Vagina (tissue), 2 donors: ENCODE results near the gene FRY. TPM values are rescaled to one million over a fixed set of nuclear protein-coding genes. Genes with fewer than 3 reads are reported as not detected.
A peak's percentile ranks its signal among the peaks of the same experiment; 100 is the strongest.

Experiments used
- DNase-seq, 2 donors: peaks; one replicate each; pipeline ENCODE4 v3.0.0-alpha.2; 2017; ENCODE audit errors: extremely low spot score in 2 of 2
- H3K27ac ChIP-seq: fragments of 200-600 bp; sonication (generic); one replicate; pipeline ENCODE4 v1.5.1; 2019
- H3K27me3 ChIP-seq: fragments of 200-600 bp; sonication (generic); one replicate; pipeline ENCODE4 v1.5.1; 2019
- H3K36me3 ChIP-seq, 2 donors: fragments of 200-600 bp; sonication (generic); one replicate each; pipeline ENCODE4 v1.5.1; 2017 to 2019
- H3K4me1 ChIP-seq: fragments of 200-600 bp; sonication (generic); one replicate; pipeline ENCODE4 v1.5.1; 2019
- H3K4me3 ChIP-seq, 2 donors: fragments of 200-600 bp; sonication (generic); 1 replicate in 1 of 2; 2 replicates in 1 of 2; pipeline ENCODE4 v1.5.1; 2016 to 2019
- H3K9me3 ChIP-seq: fragments of 200-600 bp; sonication (generic); one replicate; pipeline ENCODE4 v1.5.1; 2019
- CTCF ChIP-seq, 3 experiments: fragments of 450-650 bp in 2 of 3; fragments of 200-600 bp in 1 of 3; sonication (generic) in 1 of 3; IDR thresholded peaks; one replicate each; pipeline ENCODE4 v1.5.1; 2017 to 2019; ENCODE audit warnings: antibody characterized with exemption in 3 of 3, mild to moderate bottlenecking in 2 of 3, moderate library complexity in 2 of 3
- POLR2A ChIP-seq, 2 donors: fragments of 450-650 bp; IDR thresholded peaks; one replicate each; pipeline ENCODE4 v1.6.1; 2017; ENCODE audit warnings: antibody characterized with exemption in 2 of 2, mild to moderate bottlenecking in 2 of 2, moderate library complexity in 2 of 2
- POLR2AphosphoS5 ChIP-seq, 2 donors: sonication (generic); formaldehyde crosslinking; IDR thresholded peaks; one replicate each; pipeline ENCODE4 v1.9.0; 2017; ENCODE audit warnings: antibody characterized with exemption in 2 of 2, mild to moderate bottlenecking in 2 of 2, low read depth in 1 of 2; ENCODE audit not compliant: insufficient read depth in 1 of 2
- intact Hi-C: fragments of 100-400 bp; cut with DNase I; formaldehyde crosslinking; loops from one replicate; pipeline ENCODE4 v1.15.1; 2023
- total RNA-seq: library from RNA; depleted of rRNA; stranded (reverse); fragments of >200 nt; gene quantifications from one replicate; pipeline ENCODE4 v1.2.3, GENCODE V29; 2016

FRY gene
- total RNA-seq, 1 donor from 2014 or later, result 11.0 TPM

GRCh38 chr13:32042551-32042950 is 11.0 kb downstream of the FRY start:
- H3K36me3 ChIP-seq, result no peaks in the 10 kb centered on the region
- DNase-seq, result no peak
- no peak overlapping the region for H3K4me3 ChIP-seq
- no peak overlapping the region for H3K27ac ChIP-seq
- peaks cover 13% of the 10 kb centered on the region for H3K4me1 ChIP-seq
- H3K27me3 ChIP-seq, result no peaks in the 10 kb centered on the region
- TF ChIP-seq POLR2AphosphoS5 (IDR thresholded peaks at IDR 0.05; ENCODE audit: insufficient read depth in 1 of 2, low read depth in 1 of 2) (no peak), CTCF (IDR thresholded peaks at IDR 0.05) (no peak), POLR2A (IDR thresholded peaks at IDR 0.05) (no peak)
- intact Hi-C loops, result no loop called here
- no peaks in the 10 kb centered on the region for H3K9me3 ChIP-seq

- intact Hi-C loops, result no loop called here
- no peak for DNase-seq
- Histone ChIP-seq H3K27ac (no peak overlapping the region), H3K27me3 (no peaks in the 10 kb centered on the region), H3K4me3 (no peak overlapping the region), H3K4me1 (peaks cover 13% of the 10 kb centered on the region), H3K36me3 (no peaks in the 10 kb centered on the region), H3K9me3 (no peaks in the 10 kb centered on the region)
- no peak for TF ChIP-seq POLR2A (IDR thresholded peaks at IDR 0.05)
- TF ChIP-seq POLR2AphosphoS5 (IDR thresholded peaks at IDR 0.05; ENCODE audit: insufficient read depth in 1 of 2, low read depth in 1 of 2), result no peak
- no peak for TF ChIP-seq CTCF (IDR thresholded peaks at IDR 0.05)
Observed at GRCh38 chr13:32044446-32044845, 12.9 kb downstream of the FRY start.

GRCh38 chr13:32045537-32045936 is 14.0 kb downstream of the FRY start:
- H3K27me3 ChIP-seq, result no peaks in the 10 kb centered on the region
- no peak overlapping the region for H3K4me3 ChIP-seq
- DNase-seq, result no peak
- H3K27ac ChIP-seq, result no peak overlapping the region
- peaks cover 13% of the 10 kb centered on the region for H3K4me1 ChIP-seq
- intact Hi-C loops, result no loop called here
- H3K36me3 ChIP-seq, result no peaks in the 10 kb centered on the region
- no peaks in the 10 kb centered on the region for H3K9me3 ChIP-seq
- TF ChIP-seq CTCF (IDR thresholded peaks at IDR 0.05) (no peak), POLR2AphosphoS5 (IDR thresholded peaks at IDR 0.05; ENCODE audit: insufficient read depth in 1 of 2, low read depth in 1 of 2) (no peak), POLR2A (IDR thresholded peaks at IDR 0.05) (no peak)

DNA sequence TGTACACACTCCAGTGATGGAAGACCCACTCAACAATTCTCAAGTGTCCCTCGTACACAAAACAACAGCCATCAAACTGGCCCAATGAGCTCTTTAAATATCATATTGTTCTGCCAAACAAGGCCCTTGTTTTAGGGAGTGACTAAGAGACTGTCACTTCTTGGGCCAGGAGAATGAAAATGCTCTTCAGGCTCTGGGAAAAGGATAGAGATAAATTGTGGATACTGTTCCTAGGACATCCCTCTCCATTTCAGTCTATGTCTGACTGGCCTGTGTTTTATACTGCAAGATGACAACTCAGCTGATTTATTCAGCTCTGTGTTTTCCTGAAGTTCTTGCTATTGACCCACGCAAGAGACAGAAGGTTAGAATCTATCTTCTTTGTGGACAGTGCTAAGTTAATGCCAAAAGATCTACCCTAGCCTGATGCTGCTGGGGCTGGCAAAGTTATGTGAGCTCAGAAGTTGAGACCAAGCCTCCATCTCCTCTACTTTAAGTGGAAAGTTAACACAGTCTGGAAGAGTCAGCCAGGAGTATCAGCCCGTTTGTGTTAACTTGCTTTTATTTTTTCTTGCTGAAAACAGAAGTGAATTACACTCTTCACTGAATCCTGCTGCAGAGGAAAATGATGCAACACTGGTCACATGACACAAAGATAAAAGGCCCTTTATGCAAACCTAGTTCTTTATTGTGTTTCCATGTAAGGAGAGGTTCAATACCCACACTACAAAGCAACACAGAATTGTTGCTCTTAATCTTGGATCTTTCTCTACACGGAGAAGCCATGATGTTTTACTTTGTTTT is 14.6 kb downstream of the FRY start:
- H3K9me3 ChIP-seq, result no peaks in the 10 kb centered on the region
- intact Hi-C loops, result no loop called here
- no peaks in the 10 kb centered on the region for H3K27me3 ChIP-seq
- no peak overlapping the region for H3K4me3 ChIP-seq
- peaks cover 13% of the 10 kb centered on the region for H3K4me1 ChIP-seq
- no peak for TF ChIP-seq CTCF (IDR thresholded peaks at IDR 0.05)
- no peak for TF ChIP-seq POLR2A (IDR thresholded peaks at IDR 0.05)
- TF ChIP-seq POLR2AphosphoS5 (IDR thresholded peaks at IDR 0.05; ENCODE audit: insufficient read depth in 1 of 2, low read depth in 1 of 2), result no peak
- H3K36me3 ChIP-seq, result no peaks in the 10 kb centered on the region
- DNase-seq, result no peak
- peak overlapping the region; percentile 56 for H3K27ac ChIP-seq

DNA sequence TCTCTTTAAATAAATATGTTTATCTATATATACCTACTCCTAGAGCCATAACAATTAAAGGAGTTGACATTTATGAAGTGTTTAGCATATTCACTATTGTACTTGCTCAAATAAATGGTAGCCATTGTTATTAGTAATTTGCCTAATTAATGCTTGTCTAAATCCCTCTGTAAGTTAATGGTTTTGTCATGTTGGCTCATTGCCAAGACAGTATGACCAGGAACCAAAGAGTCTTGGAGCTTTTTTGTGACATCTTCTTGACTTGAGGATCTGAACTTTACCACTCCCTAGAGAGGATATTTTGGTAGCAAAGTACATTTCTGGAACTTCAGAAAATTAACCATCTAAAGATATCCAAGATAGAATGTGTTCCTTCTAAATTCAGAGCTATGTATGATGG is 15.5 kb downstream of the FRY start:
- no peak for DNase-seq
- intact Hi-C loops, result no loop called here
- peak overlapping the region; percentile 56 for H3K27ac ChIP-seq
- H3K27me3 ChIP-seq, result no peaks in the 10 kb centered on the region
- TF ChIP-seq POLR2A (IDR thresholded peaks at IDR 0.05) (no peak), POLR2AphosphoS5 (IDR thresholded peaks at IDR 0.05; ENCODE audit: insufficient read depth in 1 of 2, low read depth in 1 of 2) (no peak), CTCF (IDR thresholded peaks at IDR 0.05) (no peak)
- no peaks in the 10 kb centered on the region for H3K36me3 ChIP-seq
- H3K9me3 ChIP-seq, result no peaks in the 10 kb centered on the region
- H3K4me1 ChIP-seq, result peaks cover 13% of the 10 kb centered on the region
- no peak overlapping the region for H3K4me3 ChIP-seq
